ENCODE measurements around the gene CHTOP.
"Not testable (repeated sequence)": the region's sequence is repeated elsewhere in the genome, so short reads cannot be mapped to it uniquely, and the experiment has no call there.

CHTOP gene

GRCh38 chr1:153635872-153636271 is 2.0 kb downstream of the CHTOP start:
- DNase-seq, result no peak

DNA sequence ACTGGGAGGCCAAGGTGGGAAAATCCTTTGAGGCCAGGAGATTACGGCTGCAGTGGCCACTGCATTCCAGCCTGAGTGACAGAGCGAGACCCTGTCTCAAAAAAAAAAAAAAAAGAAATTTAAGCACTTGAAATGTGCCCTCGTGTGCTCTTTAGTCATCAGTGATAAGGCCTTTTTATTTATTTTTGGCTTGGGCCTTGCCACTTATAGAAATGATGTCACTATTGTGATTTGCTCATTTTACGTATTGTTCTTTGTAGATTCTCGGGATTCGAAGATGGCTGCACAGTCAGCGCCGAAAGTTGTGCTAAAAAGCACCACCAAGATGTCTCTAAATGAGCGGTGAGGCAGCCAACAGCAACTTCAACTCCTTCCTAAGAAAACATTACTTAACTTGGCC is 2.4 kb downstream of the CHTOP start:
- DNase-seq, result no peak

DNA sequence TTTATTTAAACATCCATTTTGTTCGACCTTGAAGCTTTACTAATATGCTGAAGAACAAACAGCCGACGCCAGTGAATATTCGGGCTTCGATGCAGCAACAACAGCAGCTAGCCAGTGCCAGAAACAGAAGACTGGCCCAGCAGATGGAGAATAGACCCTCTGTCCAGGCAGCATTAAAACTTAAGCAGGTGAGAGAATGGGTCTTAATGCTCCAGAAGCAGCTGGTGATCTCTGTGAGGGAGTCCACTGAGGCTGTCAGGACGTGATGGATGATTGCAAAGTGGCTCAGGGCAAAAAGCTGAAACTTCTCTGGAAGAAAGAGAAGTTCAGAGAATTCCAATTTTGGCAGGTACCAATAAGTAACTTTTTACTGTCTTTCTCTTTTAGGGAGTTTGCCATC is 4.4 kb downstream of the CHTOP start:
- DNase-seq, result no peak

DNA sequence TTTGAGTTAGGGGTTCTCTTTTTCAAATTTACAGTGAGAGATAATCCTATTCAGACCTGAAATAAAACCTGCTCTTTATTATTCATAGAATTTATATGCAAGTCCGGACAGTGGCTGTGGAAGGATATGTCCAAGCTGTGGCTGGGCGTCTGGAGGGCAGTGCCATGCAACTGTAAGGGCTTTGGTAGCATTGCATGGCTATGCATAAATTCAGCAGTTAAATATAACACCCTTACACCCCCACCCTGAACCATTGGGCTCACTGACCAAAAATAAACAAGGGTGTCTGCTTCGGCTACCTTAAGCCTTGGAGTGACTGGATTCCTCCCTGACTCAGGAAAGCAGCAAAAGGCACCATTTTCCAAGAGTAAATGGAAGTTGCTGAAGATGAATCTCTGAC is 5.4 kb downstream of the CHTOP start:
- no peak for DNase-seq

GRCh38 chr1:153640213-153640612 is 6.3 kb downstream of the CHTOP start:
- DNase-seq, result not testable (repeated sequence)

- DNase-seq, result no peak
Measured at GRCh38 chr1:153640861-153641260, 7.0 kb downstream of the CHTOP start.

DNA sequence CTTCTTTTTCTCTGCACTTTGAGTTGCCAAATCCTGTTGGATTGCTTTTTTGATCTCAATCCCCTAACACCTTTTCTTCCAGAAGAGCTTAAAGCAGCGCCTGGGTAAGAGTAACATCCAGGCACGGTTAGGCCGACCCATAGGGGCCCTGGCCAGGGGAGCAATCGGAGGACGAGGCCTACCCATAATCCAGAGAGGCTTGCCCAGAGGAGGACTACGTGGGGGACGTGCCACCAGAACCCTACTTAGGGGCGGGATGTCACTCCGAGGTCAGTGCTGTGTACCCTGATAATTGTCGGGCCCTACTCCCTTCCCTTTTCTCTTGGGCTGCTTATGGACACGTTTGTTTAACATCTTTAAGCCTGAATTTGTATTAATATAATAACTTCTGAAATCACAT is 8.3 kb downstream of the CHTOP start:
- no peak for DNase-seq

DNA sequence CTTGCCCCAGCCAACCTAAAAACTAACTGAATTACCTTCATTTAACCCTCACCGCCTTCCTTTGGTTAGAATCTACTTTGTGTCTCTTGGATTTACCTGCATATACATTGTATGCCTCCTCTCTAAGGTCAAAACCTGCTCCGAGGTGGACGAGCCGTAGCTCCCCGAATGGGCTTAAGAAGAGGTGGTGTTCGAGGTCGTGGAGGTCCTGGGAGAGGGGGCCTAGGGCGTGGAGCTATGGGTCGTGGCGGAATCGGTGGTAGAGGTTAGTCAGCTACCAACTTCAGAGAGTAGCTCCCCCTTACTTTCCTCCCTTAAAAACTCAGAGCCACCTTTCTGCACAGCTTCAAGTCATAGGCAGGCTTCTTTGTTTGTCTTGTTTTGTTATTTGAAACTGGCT is 9.2 kb downstream of the CHTOP start:
- DNase-seq, result no peak

DNA sequence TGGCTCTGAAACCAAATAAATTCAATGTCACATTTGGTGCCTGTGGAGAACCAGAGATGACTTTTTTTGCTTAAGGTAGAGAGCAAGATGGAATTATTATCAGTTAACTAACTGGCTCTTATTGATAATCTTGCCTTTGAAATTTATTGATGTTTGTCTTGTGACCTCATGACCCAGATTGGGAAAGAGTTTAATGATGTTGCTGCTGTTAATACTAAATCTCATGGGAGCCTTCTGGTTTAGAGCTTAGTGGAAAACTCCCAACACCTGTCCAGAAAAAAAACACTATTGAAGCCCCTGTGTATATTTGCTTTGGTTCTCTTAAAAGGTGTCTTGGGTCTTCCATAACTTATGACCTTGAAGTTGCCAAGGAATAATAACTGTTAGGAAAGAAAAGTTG is 9.9 kb downstream of the CHTOP start:
- no peak for DNase-seq

DNA sequence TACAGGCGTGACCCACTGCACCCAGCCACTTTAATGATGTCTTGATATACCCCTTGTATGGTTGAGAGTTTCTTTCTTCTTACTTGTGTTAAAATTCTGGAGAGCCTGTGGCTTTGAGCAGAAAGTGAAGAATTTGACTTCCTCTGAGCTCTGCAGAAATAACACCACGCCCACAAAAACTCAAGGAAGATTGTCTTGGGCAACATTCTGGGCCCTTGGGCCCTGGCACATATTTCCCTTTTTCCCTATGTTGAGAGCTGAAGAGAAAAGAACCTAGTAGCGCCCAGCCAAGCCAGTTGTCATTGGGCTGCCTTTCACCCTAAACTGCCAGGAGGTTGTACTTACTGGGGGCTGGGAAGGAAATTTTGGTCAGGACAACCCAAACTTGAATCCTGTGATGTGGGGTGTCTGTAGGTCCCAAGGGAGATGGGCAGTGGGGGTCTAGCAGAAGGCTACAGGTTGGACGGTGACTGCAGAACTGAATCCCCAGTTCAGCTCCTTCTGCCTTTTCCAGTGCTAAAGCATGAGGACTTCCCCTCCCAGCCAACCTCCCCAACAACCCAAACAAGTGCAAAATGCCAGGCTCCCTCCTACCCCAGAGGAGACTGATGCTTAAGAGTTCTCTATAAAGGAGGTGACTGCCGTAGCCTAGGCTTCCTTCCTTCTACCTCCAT is 12.9 kb downstream of the CHTOP start:
- DNase-seq, result no peak

DNA sequence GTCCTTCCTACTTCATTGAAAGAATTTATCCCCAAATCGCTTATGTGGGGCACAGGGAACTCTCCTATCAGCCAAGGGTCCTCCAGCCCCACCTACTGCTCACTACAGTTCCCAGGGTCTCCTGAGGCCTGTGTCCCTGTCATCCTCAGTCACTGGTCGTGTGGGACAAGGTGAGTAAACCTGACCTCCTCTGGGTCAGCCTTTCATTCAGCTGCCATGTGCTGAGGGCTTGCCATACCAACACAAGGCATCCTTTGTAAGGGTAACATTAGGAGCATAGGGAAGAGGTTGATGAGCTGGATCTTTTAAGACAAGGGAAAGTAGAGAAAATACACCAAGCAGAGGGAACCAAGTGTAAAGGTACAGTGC is 13.5 kb downstream of the CHTOP start:
- DNase-seq, result no peak

GRCh38 chr1:153648000-153648643 is 14.3 kb downstream of the CHTOP start:
- DNase-seq, result no peak

DNA sequence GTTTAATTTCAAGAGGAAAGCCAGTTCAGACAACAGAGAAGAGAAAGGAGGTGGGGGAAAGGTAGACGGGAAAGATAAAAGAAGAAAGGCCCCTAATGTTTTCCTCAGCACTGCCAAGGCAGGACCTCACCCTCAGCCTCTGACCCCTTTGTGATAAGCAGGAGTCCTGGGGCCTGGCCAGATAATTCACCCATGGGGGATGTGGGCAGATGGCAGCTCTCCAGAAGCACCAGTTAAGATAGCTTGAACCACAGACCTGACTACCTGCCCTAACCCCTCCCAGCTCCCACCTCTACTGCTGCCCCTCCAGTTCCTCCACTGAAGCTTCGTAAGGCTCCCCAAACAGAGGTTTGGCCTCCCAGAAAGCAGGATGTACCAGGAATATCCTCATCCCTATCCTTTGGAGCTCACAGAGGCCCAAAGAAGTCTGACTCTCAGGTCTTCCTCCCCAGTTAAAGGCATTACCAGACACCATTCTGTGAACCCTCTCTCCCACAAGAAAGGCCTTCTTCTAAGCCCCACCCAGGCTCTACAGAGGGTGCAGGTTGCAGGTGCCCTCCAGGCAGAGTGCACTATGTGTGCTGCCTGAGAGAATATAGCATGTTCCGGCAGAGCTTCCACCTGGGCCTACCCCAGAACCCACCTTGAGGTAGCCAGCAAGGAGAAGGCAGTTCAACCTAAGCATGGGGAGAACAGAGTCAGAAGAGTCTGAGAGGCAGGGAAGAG is 15.4 kb downstream of the CHTOP start:
- DNase-seq, result no peak

DNA sequence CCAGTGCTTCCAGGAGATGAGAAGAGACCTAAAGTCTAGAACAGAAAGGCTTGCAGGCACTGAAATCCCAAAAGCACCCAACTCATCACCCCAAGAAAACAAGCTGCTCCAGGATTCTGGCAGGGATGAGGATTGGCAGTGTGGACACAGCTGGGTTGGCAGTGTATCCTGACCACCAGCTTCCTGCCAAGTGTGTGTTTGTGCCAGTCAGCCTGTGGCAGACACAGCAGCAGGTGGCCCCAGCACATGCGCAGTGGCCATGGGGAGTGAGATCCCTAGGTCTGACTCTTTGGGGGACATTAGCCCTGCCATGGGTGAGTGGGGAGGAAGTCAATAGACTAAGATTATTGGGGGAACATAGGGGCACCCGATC is 16.0 kb downstream of the CHTOP start:
- no peak for DNase-seq

DNA sequence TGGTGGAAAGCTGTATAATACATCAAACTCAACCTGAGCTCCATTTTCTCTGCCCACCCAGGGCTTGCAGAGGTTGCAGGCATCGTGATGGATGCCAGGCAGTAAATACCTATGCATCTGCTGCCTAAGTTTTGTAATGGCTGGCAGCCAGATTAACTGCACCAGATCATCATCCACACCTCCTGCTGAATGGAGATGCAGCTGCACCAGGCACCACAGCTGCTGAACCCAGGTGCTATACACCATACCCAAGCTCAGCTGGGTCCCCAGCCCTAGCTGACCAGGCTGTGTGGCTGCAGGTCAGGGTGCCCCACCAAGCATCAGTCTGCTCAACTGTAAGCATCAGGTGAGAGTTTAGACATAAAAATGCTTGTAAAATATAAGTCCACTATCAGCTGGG is 17.9 kb downstream of the CHTOP start:
- DNase-seq, result no peak

DNA sequence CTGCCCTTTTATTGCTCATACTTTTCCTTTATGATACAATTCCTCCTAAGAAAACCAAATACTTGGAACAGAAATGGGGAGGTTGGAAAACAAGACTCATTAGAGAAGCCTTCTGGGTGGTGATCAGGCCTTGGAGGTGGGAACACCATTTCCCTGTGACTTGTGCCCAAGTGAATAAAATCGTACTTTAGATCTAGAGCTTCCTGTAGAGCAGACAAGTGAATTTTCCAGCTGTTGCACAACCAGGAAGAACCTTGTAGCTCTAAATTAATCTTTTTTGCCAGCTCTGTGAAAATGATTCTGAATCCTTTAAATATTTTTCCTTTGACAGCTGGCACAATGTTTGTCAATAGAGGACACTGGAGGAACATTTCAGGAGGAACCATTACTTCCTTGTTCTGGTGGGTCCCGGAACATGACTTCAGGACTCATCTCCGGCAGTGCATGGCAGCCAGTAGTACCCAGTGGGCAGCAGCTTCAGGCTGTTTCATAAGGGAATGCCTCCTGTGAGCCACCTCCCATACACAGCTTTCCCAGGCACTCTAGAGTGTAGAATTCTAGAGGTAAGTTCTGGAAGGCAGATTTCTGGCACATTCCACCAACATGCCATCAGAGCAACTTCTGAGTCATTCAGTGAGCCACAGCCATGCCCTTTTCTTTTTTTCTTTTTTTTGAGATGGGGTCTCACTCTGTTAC is 19.1 kb downstream of the CHTOP start:
- DNase-seq, result no peak

GRCh38 chr1:153655333-153655732 is 21.5 kb downstream of the CHTOP start:
- no peak for DNase-seq

DNA sequence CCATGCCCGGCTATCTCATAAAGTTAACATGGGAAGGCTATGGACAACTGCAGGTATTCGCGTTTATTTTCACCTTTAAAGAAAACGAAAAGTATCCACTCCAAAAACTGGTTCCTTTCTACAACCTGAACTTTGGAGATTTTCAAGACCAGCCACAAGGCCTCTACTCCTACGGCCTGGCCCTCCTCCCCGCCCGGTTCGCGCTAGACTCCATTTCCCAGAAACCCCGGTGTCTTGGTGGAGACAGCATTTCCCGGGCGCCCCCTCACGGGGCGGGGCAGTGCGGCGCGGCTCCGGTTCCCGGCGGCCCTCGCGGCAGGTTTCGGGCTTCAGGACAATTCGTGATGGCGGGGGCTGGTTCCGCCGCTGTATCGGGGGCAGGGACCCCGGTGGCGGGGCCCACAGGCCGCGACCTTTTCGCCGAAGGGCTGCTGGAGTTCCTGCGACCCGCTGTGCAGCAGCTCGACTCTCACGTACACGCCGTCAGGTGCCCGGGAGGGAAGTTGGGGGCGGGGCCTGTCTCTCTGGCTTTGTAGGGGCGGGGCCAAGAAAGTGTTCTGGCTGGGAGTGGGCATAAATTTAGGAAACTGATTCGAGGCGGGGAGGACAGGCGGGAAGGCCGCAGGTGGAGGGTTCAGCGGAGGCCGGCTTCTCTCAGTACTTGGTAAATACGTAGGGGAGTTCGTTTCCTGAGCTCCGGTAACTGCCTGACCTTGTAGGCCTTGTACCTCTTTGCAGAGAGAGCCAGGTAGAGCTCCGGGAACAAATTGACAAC is 24.7 kb downstream of the CHTOP start, which contains the start of gene SNAPIN:
Gene SNAPIN (plus strand): TSS at position 304 of the 775 bp plus-strand sequence. CDS start 41 bp downstream, at position 345.
- DNase-seq, result peak; percentile 90

DNA sequence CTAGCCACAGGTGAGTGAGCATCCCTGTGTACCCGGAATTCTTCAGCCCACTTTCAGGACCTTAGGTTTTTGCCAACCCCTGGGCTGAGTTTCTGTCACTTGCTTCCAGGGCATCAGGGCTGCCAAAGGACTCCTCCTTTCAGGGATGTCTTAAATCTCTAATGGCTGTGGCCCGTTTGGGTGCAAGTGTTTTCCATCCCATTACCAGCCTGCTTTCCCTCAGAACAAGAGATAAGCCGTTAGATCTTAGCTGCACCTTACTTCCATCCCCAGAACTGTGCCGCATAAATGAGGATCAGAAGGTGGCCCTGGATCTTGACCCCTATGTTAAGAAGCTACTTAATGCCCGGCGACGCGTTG is 25.3 kb downstream of the CHTOP start:
- no peak for DNase-seq

- no peak for DNase-seq
Measured at GRCh38 chr1:153659656-153660055, 25.8 kb downstream of the CHTOP start.

GRCh38 chr1:153661111-153661708 is 27.3 kb downstream of the CHTOP start:
- no peak for DNase-seq

GRCh38 chr1:153662269-153662668 is 28.4 kb downstream of the CHTOP start:
- no peak for DNase-seq

DNA sequence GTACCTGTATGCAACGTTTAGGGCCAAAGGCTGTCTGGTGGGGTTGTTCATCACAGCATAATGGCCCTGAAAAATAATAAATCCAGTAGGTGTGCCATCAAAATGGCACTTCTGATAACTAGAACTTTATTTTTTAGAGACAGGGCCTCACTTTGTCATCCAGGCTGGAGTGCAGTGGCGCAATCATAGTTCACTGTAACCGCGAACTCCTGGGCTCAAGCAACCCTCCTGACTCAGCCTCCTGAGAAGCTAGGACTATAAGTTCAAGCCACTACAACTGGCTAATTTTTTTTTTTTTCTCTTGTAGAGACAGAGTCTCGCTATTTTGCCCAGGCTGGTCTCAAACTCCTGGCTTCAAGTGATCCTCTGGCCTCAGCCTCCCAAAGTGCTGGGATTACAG is 29.3 kb downstream of the CHTOP start:
- no peak for DNase-seq
